Measurements from ENCODE around the gene FARS2.

GRCh38 chr6:5300206-5300764 is 39.0 kb downstream of the FARS2 start:
- TF ChIP-seq POLR2A (IDR thresholded peaks at IDR 0.05) (no peak), CTCF (IDR thresholded peaks at IDR 0.05) (no peak)
